Measurements from ENCODE around the gene GARIN5A.

The GARIN5A gene

DNA sequence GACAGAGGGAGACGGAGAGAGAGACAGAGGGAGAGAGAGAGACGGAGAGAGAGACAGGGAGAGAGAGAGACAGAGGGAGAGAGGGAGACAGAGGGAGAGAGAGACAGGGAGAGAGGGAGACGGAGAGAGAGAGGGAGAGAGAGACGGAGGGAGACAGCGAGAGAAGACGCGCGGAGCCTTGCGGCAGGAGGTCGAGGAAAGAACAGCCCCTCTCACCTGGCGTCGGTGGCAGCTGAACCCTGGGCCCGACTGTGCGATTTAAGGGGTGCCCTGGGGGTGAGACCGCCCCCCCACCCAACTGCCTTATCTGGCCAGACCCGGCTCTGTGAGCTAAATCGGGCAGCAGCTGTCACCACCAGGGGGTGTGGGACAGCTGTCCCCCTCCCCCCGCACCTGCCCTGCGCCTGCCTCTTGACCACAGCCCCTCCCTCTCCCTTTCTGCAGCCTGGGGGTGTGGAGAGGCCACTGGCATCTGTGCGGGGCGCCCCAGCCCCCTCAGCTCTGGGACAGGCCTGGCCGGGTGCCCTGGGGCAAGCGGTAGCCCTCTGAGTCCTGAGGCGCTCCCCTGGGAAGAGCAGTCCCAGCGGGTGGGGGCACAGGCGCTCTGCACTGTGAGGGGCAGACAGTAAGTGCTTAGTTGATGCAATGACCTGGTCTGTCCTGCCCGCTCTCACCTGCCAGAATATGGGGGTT, 23.6 kb upstream of the GARIN5A start:
- Histone ChIP-seq H3K4me2 (no peak overlapping the region), H4K20me1 (ENCODE audit: insufficient read depth) (no peaks in the 10 kb centered on the region), H3K79me2 (ENCODE audit: insufficient read depth, low read depth) (no peaks in the 10 kb centered on the region), H2AFZ (ENCODE audit: low read depth) (no peak overlapping the region), H3K4me3 (IDR thresholded peaks at IDR 0.05; ENCODE audit: insufficient read depth, low read depth, low read length) (no peak overlapping the region), H3K36me3 (ENCODE audit: insufficient read depth) (no peaks in the 10 kb centered on the region), H3K27me3 (ENCODE audit: insufficient read depth, low read depth) (no peaks in the 10 kb centered on the region), H3K4me1 (ENCODE audit: low read depth, poor library complexity, severe bottlenecking) (no peaks in the 10 kb centered on the region), H3K9ac (no peak overlapping the region), H3K27ac (no peak overlapping the region)
- TF ChIP-seq, protein P1, sequence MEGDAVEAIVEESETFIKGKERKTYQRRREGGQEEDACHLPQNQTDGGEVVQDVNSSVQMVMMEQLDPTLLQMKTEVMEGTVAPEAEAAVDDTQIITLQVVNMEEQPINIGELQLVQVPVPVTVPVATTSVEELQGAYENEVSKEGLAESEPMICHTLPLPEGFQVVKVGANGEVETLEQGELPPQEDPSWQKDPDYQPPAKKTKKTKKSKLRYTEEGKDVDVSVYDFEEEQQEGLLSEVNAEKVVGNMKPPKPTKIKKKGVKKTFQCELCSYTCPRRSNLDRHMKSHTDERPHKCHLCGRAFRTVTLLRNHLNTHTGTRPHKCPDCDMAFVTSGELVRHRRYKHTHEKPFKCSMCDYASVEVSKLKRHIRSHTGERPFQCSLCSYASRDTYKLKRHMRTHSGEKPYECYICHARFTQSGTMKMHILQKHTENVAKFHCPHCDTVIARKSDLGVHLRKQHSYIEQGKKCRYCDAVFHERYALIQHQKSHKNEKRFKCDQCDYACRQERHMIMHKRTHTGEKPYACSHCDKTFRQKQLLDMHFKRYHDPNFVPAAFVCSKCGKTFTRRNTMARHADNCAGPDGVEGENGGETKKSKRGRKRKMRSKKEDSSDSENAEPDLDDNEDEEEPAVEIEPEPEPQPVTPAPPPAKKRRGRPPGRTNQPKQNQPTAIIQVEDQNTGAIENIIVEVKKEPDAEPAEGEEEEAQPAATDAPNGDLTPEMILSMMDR (conservative IDR thresholded peaks at IDR 0.05; ENCODE audit: low read depth, low read length): no peak

DNA sequence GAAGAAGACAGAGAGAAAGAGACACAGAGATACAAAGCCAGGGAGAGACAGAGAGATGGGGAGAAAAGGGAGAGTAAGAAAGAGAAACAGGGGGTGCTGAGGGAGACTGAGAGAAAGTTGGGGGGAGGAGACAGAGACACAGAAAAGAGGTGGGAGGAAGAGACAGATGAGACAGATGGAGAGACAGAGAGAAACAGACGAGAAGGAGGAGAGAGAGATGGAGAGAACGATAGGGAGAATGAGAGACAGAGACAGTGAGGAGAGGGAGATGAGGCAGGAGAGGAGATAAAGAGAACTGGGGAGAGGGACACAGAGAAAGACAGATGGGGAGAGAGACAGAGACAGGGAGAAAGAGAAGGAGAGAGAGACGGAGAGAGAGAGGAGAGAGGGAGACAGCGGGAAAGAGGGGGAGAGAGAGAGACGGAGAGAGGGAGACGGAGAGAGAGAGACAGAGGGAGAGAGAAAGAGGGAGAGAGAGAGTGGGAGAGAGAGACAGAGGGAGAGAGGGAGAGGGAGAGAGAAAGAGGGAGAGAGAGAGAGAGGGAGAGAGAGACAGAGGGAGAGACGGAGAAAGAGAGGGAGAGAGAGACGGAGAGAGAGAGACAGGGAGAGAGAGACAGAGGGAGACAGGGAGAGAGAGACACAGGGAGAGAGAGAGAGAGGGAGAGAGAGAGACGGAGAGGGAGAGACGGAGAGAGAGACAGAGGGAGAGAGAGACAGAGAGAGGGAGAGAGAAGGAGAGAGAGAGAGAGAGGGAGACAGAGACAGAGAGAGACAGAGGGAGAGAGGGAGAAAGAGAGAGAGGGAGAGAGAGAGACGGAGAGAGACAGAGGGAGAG, 21.8 kb upstream of the GARIN5A start:
- no peak overlapping the region for H3K27ac ChIP-seq
- no peaks in the 10 kb centered on the region for H3K27me3 ChIP-seq (ENCODE audit: insufficient read depth, low read depth)
- no peak overlapping the region for H3K4me3 ChIP-seq (IDR thresholded peaks at IDR 0.05; ENCODE audit: insufficient read depth, low read depth, low read length)

DNA sequence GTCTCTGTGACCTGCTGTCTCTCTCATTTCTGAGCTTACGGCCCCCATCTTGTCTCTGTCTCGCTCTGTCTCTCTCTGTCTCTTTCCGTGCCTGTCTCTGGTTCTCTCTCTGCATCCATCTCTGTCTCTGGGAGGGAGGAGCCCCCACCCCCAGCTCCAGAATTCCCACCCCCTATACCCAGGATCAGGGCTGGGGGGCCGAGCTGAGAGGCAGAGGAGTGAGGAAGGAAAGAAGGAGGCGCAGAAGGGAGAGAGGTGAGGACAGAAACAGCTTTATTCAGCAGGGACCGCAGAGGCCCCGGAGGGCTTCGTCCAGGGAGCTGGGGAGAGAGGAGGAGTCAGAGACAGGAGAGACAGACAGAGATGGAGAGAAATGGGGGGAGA, 20.4 kb upstream of the GARIN5A start:
- Histone ChIP-seq H2AFZ (ENCODE audit: low read depth) (no peak overlapping the region), H3K4me2 (no peak overlapping the region), H3K27ac (no peak overlapping the region), H3K4me3 (IDR thresholded peaks at IDR 0.05; ENCODE audit: insufficient read depth, low read depth, low read length) (no peak overlapping the region), H3K27me3 (ENCODE audit: insufficient read depth, low read depth) (no peaks in the 10 kb centered on the region), H3K79me2 (ENCODE audit: insufficient read depth, low read depth) (no peaks in the 10 kb centered on the region), H3K36me3 (ENCODE audit: insufficient read depth) (no peaks in the 10 kb centered on the region), H3K4me1 (ENCODE audit: low read depth, poor library complexity, severe bottlenecking) (no peaks in the 10 kb centered on the region), H3K9ac (no peak overlapping the region), H4K20me1 (ENCODE audit: insufficient read depth) (no peaks in the 10 kb centered on the region)
- TF ChIP-seq, protein P1 (conservative IDR thresholded peaks at IDR 0.05; ENCODE audit: low read depth, low read length): no peak

More for the DNA sequence above, 21.8 kb upstream of the GARIN5A start:
- H4K20me1 ChIP-seq (ENCODE audit: insufficient read depth): no peaks in the 10 kb centered on the region
- H3K4me1 ChIP-seq (ENCODE audit: low read depth, poor library complexity, severe bottlenecking): no peaks in the 10 kb centered on the region
- no peak overlapping the region for H2AFZ ChIP-seq (ENCODE audit: low read depth)
- TF ChIP-seq, protein P1 (conservative IDR thresholded peaks at IDR 0.05; ENCODE audit: low read depth, low read length): no peak
- H3K4me2 ChIP-seq: no peak overlapping the region
- no peaks in the 10 kb centered on the region for H3K36me3 ChIP-seq (ENCODE audit: insufficient read depth)
- H3K79me2 ChIP-seq (ENCODE audit: insufficient read depth, low read depth): no peaks in the 10 kb centered on the region
- H3K9ac ChIP-seq: no peak overlapping the region

DNA sequence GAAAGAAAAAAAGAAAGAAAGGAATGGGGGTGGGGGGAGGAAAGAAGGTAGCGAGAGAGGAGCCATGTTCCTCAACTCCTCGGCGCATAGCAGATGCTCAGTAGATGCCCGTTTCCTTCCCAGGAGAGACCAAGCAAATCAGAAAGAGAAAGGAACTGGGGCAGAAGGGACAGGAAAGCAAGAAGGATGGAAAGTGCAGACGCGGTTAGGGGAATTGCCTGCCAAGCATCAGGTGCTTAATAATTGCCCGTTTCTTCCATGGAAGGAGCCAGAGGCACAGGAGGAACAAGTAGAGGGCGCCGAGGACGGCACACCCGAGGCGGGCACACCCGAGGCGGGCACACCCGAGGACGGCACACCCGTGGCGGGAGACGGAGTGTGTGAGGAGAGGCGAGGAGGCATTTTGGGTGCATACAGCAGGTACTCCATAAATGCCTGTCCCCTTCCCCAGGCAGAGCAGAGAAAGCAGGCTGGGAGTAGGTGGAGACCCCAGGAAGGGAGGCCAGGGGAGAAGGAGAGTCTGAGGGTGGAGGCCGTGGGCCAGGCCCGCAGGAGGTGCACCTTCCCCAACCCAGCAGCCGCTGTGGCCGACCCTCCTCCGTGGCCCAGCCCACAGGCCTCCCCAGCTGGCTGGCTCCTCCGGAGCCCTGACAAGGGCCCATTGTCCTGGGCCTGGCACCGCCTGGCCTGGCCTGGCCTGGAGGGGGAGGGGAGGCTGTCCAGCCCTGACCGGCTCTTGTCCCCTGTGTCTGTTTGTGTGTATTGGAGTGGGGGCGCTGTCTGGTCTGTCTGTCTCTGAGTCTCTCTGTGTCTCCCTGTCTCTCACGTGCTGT, 19.8 kb upstream of the GARIN5A start:
- no peaks in the 10 kb centered on the region for H4K20me1 ChIP-seq (ENCODE audit: insufficient read depth)
- H2AFZ ChIP-seq (ENCODE audit: low read depth): no peak overlapping the region
- H3K4me1 ChIP-seq (ENCODE audit: low read depth, poor library complexity, severe bottlenecking): no peaks in the 10 kb centered on the region
- TF ChIP-seq, protein P1 (conservative IDR thresholded peaks at IDR 0.05; ENCODE audit: low read depth, low read length): no peak
- H3K4me3 ChIP-seq (IDR thresholded peaks at IDR 0.05; ENCODE audit: insufficient read depth, low read depth, low read length): no peak overlapping the region
- H3K79me2 ChIP-seq (ENCODE audit: insufficient read depth, low read depth): no peaks in the 10 kb centered on the region
- no peak overlapping the region for H3K27ac ChIP-seq
- no peak overlapping the region for H3K4me2 ChIP-seq
- H3K36me3 ChIP-seq (ENCODE audit: insufficient read depth): no peaks in the 10 kb centered on the region
- no peaks in the 10 kb centered on the region for H3K27me3 ChIP-seq (ENCODE audit: insufficient read depth, low read depth)
- no peak overlapping the region for H3K9ac ChIP-seq

Measured in KMS-11 (cell line).